ENCODE results near the gene NEDD8.
"Not testable (repeated sequence)": the region's sequence is repeated elsewhere in the genome, so short reads cannot be mapped to it uniquely, and the experiment has no call there.

The NEDD8 gene

DNA sequence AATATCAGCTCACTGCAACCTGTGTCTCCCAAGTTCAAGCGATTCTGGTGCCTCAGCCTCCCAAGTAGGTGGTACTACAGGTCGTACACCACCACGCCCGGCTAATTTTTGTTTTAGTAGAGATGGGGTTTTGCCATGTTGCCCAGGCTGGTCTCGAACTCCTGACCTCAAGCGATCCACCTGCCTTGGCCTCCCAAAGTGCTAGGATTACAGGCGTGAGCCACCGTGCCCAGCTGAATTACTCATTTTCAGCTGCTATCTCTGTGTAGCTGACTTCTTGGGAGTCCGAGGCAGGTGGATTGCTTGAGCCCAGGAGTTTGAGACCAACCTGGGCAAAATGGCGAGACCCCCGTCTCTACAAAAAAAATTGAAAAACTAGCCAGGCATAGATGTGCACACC is 13.2 kb upstream of the NEDD8 start:
- not testable (repeated sequence) for DNase-seq

DNA sequence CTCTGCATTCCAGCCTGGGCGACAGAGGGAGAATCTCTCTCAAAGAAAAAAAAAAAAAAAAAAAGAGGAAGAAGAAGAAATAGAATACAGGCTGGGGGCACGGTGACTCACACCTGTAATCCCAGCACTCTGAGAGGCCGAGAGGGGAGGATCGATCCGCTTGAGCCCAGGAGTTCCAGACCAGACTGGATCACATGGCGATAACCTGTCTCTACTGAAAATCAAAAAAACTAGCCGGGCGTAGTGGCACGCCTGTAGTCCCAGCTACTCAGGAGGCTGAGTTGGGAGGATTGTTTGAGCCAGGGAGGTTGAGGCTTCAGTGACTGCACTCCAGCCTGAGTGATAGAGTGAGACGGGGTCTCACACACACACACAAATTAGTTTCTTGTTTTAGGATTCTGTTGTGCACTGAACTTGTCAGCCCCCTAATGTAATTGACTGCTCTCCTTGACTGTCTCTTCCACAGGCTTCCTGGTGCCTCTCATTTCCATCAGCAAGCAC is 11.2 kb upstream of the NEDD8 start:
- no peak for DNase-seq

DNA sequence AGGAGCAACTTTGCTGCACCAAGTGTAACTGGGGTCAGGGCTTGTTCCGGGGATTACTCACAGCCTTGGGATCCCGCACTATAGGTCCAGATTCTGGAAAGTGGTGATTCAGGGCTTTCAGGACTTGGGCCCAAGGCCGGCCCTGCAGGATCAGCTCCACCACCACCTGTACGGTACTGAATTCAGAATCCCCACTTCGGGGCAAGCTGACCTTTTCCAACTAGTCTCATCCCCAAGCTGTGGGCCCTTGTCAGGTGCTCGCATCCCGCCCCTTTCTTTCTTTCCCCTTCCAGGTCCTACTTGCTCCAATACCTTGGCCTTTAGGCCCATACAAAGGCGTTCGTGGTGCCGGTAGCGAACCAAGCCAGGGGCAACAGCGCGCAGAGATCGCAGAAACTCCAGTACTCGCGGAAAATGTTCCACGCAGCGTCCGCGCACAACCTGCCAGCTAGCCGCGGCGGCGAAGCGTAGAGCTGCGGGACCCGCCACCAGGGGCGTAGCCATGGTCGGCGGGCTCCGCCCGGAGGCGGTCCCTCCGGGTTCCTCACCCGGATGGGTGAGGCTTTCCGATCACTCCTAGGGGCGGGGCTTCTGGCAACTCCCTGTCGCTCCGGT is 9.8 kb upstream of the NEDD8 start:
- peak; percentile 93 for DNase-seq

DNA sequence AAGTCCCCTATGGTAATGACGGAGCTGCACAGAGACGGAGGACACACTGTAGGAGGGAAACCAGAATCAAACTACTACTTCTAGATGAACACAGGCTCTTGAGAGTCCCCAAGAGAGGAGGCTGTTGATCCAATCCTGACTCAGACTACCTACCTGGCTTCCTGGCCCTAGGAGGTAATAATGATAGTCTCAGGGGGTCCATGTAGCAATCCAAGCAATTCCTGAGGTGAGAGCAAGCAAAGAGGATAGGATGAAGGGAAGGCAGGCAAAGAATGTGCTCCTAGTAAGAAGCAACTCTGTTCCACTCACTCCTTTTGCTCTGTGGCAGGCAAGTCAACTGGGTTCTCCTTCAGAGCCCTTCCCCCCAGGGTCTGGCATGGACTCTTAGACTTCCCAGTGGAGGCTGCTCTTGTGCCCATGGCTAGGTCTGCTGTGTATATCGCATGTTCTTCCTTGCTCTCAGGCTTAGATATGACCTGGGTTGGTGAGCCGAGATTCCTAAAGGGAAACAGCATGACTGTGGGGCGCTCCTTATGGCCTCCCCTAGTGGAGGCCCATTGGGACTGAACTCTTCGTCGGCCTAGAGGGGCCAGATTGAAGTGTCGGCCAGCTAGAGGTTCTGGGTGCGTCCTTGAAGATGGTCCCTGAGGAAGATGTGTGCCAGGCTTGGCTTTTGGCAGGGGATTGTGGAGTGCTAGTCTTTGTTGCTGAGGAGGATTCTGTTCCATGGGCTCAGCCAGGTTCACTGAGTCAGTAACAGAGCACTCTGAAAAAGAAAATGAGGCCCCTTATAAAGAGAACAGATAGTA is 8.1 kb upstream of the NEDD8 start:
- DNase-seq: no peak

DNA sequence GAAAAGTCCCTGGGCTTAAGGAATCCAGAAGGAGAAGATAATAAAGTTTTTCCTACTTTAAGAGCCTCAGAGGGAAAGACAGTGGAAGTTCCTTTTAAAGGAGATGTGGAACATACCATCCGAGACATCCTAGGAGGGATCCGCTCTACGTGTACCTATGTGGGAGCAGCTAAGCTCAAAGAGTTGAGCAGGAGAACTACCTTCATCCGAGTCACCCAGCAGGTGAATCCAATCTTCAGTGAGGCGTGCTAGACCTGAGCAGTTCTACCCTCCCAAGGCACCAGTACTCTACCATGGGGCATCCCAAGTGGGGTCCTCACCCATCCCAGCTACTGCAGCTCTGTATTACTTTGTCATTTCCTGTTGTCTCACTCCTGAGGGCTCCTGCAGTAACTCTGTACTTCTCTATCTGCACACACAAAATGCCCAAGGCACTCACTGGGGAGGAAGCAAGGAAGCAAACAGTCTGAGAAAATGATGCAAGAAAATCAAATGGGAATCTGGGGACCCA is 6.4 kb upstream of the NEDD8 start:
- DNase-seq: no peak

DNA sequence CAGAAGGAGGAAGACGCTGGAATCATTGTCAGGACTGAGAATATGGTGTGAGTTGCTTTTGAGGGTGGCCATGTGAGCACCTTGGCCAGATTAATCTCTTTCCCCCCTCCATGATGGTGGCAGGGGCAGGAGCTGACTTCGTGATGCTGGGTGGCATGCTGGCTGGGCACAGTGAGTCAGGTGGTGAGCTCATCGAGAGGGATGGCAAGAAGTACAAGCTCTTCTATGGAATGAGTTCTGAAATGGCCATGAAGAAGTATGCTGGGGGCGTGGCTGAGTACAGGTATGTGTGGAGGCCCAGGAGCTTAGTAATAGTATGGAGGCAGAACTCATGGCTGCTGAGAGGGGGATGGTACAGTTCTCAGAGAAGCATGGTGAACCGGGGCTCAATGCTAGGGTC is 6.0 kb upstream of the NEDD8 start:
- DNase-seq: no peak

DNA sequence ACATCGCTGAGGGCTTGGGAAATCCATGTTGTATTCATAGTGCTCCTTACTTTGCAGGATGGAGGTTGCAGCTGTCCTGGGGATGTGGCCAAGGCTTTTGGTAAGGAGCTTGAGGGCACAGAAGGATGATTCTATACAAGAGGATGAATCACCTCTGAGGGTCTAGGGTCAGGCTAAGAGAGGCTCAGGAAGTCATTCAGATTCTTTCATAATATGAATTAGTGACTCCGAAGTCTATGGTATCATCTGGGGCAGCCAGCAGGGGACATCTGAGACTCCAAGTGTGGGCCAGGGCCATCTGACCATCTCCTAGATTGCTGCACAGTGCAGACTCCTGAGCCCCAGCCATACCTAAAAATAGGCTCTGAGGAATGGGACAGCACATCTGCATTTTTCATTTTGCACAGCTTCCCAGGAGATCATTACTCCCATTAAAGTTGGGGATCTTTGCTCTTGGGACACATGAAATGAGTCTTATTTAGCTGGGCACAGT is 5.3 kb upstream of the NEDD8 start:
- DNase-seq: no peak

DNA sequence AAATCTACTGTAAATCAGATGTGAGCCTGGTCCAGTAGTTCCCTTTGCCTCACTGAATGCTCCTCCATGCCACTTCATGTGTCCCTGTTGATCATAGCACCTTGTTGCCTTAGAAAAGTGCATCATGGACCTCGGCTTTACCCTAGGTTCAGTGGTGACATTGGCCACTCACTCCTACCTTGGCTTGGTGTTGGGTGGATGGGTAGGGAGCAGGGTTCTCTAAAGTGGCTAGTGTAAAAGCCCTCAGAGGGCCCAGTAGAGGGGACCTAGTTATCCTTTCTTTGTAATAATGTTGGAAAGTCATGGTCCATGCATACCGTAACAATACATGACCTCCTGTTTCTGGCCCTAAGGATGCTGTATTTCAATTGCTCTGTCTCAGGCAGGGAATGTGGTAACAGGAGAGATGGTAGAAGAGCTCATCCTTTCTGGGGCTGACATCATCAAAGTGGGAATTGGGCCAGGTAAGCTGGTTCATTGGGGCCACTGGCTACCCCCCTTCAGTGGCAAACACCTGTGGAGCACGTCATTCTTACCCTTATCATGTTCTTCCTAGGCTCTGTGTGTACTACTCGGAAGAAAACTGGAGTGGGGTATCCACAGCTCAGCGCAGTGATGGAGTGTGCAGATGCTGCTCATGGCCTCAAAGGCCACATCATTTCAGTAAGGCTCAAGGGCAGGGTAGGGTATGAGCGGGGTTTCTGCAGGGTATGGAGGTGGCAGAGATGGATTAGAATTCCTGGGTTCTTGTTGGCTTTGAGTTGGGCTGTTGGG is 4.7 kb upstream of the NEDD8 start:
- no peak for DNase-seq

DNA sequence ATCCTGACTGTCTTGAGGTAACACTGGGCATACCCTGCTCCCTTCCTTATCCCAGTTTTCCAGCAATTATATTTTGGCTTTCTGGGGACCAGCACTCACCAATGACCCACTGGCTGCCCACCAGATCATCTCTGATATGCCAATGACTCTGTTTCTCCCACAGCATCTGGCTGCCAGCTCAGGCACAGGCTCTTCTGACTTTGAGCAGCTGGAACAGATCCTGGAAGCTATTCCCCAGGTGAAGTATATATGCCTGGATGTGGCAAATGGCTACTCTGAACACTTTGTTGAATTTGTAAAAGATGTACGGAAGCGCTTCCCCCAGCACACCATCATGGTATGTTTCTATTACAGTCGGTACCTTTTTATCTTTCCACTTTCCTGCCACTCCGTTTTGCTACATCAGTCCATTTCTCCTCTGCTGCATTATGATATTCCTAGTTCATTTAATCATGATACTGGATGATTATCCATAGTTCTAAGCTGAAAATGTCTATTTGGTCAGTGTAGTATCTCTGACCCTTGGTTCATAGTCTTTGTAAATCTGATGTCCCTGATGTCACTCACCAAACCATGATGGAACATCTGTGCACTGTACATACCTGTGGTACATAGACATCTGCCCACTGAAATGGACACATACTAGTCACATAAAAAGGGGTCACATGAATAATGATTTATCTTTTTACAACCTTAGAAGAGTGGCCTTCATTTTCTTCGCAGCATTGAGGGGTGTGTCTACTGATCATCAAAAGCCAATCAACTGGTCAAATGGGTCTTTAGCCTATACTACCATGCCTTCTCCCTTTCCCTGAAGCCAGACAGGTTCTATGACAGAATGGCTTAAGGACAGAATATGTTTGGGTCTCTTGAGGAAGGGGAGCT is 3.9 kb upstream of the NEDD8 start:
- no peak for DNase-seq

DNA sequence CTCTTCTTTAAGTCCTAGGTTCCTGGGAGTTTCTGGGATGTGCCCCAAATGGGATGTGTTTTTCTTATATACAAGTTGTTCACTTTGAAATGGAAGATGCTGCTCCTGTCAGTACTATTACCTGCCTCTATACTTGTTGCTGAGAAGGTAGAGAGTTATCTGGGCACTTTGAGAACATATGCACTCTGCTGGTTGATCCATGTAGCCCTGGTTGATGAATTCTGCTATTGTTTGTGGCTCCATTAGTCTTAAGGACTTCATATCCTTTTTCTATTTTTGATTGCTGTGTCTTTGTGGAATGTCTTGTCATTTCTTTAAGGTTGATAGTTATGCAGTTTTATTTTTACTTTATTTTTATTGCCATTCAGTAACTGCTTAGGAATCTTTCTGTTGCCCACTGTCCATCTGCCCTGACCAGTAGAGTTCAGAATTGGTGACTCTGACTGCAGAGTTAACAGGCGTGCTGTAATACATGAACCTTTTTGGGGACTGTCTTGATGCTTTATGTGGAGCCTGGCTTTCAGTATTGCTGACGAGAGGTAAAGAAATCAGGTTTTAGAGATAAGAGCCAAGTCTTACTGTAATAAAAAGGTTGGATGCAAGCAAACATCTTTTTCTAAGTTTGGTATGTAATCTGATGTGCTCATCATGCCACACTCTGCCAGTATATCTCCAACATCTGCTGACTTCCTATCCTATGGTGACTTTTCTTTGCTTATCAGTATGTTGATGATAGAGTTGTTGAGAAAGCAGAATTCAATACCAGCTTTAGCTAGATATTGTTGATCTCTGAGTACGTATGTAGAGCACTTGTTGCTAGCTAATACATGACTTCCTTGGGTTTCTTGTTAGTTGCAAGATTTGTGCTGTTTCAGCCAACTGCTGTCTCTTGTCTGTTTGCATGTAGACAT is 2.2 kb upstream of the NEDD8 start:
- no peak for DNase-seq

DNA sequence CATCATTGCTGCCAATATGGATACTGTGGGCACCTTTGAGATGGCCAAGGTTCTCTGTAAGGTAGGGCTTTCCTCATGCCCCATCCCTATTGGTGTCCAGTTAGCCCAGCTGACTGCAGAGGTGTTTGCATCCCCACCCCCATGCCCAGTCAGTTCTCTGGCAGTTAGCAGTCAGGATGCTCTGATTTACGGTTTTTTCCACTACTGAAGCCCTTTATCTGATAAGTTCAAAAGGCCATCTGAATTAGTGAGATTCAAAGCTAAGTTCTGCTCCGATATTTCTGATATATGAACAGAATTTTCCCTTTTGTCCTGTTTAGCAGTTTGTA is 1.3 kb upstream of the NEDD8 start:
- DNase-seq: no peak

DNA sequence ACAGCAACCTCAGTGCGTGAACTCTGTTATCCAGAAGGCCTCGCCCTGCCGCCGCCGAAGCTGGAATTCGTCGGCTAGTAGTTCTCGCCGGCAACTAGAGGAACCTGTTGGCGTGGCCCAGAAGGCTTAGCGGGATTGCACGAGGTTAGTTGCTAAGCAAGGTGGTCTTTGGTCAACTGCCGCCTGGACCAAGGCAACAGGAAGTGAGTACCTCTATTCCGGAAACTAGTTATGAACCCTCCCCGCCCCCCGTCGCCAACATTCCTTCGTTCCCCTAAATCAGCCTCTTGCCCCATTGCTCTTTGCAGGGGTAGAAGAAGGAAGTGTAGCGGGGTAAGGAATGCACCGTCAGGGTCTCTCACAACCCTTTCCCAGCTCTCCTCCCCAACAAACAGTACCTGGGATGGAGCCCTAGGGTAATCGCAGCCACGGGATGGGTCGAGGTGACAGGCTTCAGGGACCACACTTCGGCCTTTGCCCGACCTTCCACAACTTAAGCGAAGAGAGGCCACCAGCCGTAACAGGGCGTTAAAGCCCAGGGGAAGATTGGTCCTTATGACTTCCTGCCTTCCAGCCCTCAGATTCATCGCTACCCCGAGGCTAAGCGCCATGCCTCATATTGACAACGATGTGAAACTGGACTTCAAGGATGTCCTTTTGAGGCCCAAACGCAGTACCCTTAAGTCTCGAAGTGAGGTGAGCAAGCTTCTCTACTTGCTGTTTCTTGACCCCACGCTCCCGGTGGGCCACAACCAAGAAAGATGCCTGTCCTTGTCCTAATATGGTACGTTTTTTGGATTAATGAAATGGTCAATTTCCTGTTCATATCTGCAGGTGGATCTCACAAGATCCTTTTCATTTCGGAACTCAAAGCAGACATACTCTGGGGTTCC is 724 bp upstream of the NEDD8 start, which contains the start of gene GMPR2:
Gene GMPR2 (plus strand): TSS at position 285 of the 893 bp plus-strand sequence. CDS start 325 bp downstream, at position 610.
- no peak for DNase-seq

DNA sequence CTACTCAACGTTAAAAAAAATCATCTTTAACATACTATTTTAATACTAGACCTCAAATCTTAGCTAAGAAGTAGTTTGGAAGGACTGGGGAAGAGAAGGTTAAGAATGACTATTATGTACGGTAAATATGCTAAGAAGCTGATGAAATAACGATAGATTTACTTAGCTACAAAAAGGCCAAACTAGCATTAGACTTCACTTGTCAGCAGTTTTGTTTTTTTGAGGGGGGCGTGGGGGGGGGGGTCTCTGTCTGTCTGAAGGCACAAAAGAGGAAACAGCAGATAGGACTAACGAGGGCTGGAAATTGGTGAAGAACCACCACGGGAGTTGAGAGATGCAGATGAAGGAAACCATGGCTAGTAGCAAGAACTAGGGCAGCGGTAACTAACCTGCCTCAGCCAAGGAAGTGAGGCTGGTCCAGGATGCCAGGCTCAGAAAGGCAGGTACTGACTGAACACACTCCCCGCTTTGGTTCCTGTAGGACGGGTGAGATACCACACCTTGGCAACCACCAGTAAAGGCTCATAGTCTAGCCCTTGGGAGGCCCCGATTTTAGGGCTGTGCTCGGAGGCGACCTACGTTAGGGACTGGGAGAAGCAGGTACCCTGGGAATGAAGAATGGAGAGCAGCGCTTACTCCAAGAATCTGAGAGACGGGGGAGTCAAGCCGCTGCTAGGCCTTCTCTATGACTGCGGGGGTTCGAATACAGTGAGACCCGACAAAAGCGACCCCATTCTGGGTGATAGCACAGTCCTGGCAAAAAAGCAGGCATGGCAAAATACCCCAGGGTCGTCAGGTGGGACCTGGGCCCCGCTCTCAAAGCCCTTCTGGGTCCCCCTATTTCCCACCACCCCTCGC is 675 bp downstream of the NEDD8 start:
- DNase-seq: peak; percentile 28

DNA sequence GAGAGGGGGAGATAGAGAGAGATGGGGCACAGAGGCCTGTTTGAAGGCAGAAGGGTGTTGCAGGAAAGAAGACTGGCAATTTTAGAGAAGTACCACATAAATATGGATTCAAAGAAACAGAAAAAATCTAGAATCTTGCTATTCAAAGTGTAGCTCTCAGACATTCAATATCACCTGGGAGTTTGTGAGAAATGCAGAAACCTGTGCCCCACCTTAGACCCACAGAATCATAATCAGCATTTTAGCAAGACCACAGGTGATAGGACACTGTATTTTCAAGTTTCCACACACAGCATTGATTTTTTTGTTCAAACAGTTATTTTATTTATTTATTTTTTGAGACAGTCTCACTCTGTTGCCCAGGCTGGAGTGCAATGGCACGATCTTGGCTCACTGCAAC is 3.3 kb downstream of the NEDD8 start:
- no peak for DNase-seq

DNA sequence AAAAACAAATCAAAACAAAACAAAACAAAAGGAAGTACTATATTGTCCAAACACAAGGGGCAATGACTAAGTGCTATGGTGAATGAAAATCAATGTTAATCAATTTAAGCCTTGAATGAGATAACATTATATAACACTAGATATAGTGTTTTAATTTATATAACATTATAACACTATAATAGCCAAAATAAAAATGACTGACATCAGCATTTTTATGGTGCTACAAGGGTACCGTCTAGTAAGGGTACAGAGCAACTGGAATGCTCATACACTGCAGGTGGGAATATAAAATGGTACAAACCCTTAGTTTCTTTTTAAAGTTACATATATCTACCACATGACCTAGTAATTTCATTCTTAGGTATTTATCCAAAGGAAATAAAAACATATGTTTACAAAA is 5.7 kb downstream of the NEDD8 start:
- DNase-seq: no peak

DNA sequence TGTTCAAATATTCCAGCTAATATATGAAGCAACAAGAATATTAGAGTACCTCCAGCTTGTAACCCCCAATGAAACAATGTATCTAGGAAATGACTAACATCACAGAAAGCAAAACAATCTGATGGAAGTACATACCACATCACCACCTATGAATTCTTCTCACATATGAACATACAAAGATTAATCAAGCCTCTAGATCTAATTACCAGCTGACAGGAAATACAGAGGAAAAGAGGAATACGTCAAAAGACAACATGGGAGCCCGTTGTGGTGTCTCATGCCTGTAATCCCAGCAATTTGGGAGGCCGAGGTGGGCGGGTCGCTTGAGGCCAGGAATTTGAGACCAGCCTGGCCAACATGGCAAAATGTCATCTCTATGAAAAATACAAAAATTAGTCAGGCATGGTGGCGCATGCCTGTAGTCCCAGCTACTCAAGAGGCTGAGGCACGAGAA is 7.5 kb downstream of the NEDD8 start:
- no peak for DNase-seq

DNA sequence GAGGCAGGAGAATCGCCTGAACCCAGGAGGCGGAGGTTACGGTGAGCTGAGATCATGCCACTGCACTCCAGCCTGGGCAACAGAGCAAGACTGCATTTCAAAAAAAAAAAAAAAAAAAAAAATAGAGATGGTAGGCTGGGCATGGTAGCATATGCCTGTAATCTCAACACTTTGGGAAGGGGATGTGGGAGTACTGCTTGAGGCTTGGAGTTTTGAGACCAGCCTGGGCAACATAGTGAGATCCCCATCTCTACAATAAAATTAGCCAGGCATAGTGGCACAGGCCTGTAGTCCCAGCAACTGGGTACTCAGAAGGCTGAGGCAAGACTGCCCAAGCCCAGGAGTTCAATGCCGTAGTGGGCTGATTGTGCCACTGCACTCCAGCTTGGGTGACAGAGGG is 9.2 kb downstream of the NEDD8 start:
- not testable (repeated sequence) for DNase-seq

DNA sequence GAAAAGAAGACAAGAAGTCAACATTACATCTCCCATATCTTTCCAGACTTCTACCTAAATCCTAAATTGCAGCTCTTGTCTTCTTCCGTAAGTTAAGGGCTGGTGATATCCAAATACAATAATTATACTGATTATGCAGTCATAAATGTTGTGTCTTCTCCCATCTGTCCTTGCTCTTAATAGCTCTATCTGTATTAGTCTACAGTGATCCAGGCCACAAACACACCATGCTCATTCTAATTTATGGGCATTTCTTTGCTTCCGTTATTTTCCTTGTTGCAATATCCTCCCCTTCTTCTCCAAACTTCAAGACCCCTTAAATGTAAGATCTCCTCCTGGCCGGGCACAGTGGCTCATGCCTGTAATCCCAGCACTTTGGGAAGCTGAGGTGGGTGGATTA is 12.6 kb downstream of the NEDD8 start:
- DNase-seq: no peak

DNA sequence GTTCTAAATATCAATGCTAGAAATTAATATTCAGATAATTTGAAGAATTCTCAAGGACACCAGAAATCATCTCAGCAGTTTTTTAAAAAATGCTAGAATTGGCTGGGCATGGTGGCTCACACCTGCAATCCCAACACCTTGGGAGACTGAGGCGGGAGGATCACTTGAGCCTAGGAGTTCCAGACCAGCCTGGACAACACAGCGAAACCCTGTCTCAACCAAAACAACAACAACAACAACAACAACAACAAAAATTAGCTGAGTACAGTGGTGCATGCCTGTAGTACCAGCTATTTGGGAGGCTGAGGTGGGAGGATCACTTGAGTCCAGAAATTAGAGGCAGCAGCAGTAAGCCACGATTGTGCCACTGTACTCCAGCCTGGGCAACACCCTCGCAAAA is 13.1 kb downstream of the NEDD8 start:
- DNase-seq: no peak

Data from CD4-positive, alpha-beta T cell treated with Interleukin-12 subunit alpha and Interleukin-12 subunit beta, for 1 hour (primary cell).